HCT116 (cell line): Measurements from ENCODE around the gene IL4. TPM values are rescaled to one million over a fixed set of nuclear protein-coding genes. Genes with fewer than 3 reads are reported as not detected.

ENCODE experiments used
- ATAC-seq: fragments of 200-7000 bp; cut with Tn5 transposase; 2 replicates; pipeline ENCODE4 v1.9.1; 2020; ENCODE audit warnings: mild to moderate bottlenecking, moderate library complexity
- BruUV-seq: library from RNA; stranded (reverse); fragments of 400-500 nt; replicated peaks from 2 replicates; lab custom pipeline; 2021; lab: Mats Ljungman, UMichigan
- CTCF ChIA-PET: fragments of 300-600 bp; sonication (Branson Sonifier 250); formaldehyde crosslinking; loops from one replicate; lab custom pipeline; 2021; ENCODE audit warnings: antibody characterized with exemption; lab: Charles Lee
- POLR2A ChIA-PET: fragments of 300-600, 350-600 bp; sonication (Branson Sonifier 250); formaldehyde crosslinking; loops from one replicate; lab custom pipeline; 2021; ENCODE audit warnings: antibody characterized with exemption; lab: Charles Lee
- RAD21 ChIA-PET, 2 experiments: fragments of 300-600 bp; sonication (Branson Sonifier 250); formaldehyde crosslinking; loops; one replicate each; lab custom pipeline; 2023; ENCODE audit warnings: low total read pairs in 2 of 2; ENCODE audit not compliant: uncharacterized antibody in 2 of 2, unreplicated experiment in 2 of 2, low non-redundant PET in 1 of 2; lab: Charles Lee
- DNase-seq: peaks from one replicate; pipeline ENCODE4 v3.0.0-alpha.2; 2010; ENCODE audit warnings: low read depth, low spot score
- H2AFZ ChIP-seq: fragments of 200-600 bp; shearing (Covaris generic), sonication (generic); 2 replicates; pipeline ENCODE4 v1.6.1; 2017; ENCODE audit warnings: low read depth, mixed run types, mixed read lengths, antibody characterized with exemption, low read length; ENCODE audit not compliant: poor library complexity, severe bottlenecking
- H3K27ac ChIP-seq: 2 replicates; pipeline ENCODE4 v1.5.1; 2012; ENCODE audit warnings: low read depth, low read length
- H3K27me3 ChIP-seq: fragments of 200-600 bp; sonication (generic); 2 replicates; pipeline ENCODE4 v1.6.1; 2016; ENCODE audit warnings: mixed run types, low read length, mixed read lengths; ENCODE audit not compliant: insufficient read depth
- H3K36me3 ChIP-seq, 2 experiments: fragments of 200-500 bp in 1 of 2; fragments of 200-600 bp in 1 of 2; sonication (Bioruptor generic) in 1 of 2; sonication (generic) in 1 of 2; 2 replicates each; pipeline versions ENCODE4 v1.5.1 to v1.6.1; 2014 to 2016; ENCODE audit warnings: low read length in 2 of 2, inconsistent platforms in 1 of 2, mixed read lengths in 1 of 2, mixed run types in 1 of 2; ENCODE audit not compliant: insufficient read depth in 2 of 2, control insufficient read depth in 1 of 2
- H3K4me1 ChIP-seq, 2 experiments: fragments of 200-600 bp in 1 of 2; sonication (generic) in 1 of 2; 2 replicates each; pipeline versions ENCODE4 v1.5.1 to v1.6.1; 2012 to 2017; ENCODE audit warnings: low read length in 2 of 2, inconsistent platforms in 1 of 2, mild to moderate bottlenecking in 1 of 2, mixed read lengths in 1 of 2, mixed run types in 1 of 2, moderate library complexity in 1 of 2; ENCODE audit not compliant: insufficient read depth in 2 of 2, control insufficient read depth in 1 of 2
- H3K4me2 ChIP-seq: fragments of 200-600 bp; sonication (generic); 2 replicates; pipeline ENCODE4 v1.6.1; 2017; ENCODE audit warnings: mixed run types, low read length, mixed read lengths
- H3K4me3 ChIP-seq, 2 experiments: fragments of 200-600 bp in 1 of 2; sonication (generic) in 1 of 2; replicated peaks in 1 of 2; 2 replicates each; pipeline ENCODE4 v1.5.1; 2011 to 2016; ENCODE audit warnings: low read length in 2 of 2, control low read depth in 1 of 2, low read depth in 1 of 2, mild to moderate bottlenecking in 1 of 2, mixed read lengths in 1 of 2, mixed run types in 1 of 2
- H3K79me2 ChIP-seq: fragments of 200-600 bp; sonication (generic); 2 replicates; pipeline ENCODE4 v1.6.1; 2017; ENCODE audit warnings: mild to moderate bottlenecking, mixed run types, low read length, moderate library complexity, mixed read lengths; ENCODE audit not compliant: insufficient read depth
- H3K9ac ChIP-seq: fragments of 200-600 bp; sonication (generic); 2 replicates; pipeline ENCODE4 v1.6.1; 2016; ENCODE audit warnings: low read length, mixed read lengths
- H3K9me2 ChIP-seq: fragments of 200-600 bp; sonication (generic), shearing (Covaris generic); 2 replicates; pipeline ENCODE4 v1.6.1; 2017; ENCODE audit warnings: mixed run types, mild to moderate bottlenecking, moderate library complexity; ENCODE audit not compliant: insufficient read depth
- H3K9me3 ChIP-seq, 2 experiments: fragments of 200-500 bp in 1 of 2; fragments of 200-600 bp in 1 of 2; sonication (Bioruptor generic) in 1 of 2; sonication (generic) in 1 of 2; 2 replicates each; pipeline ENCODE4 v1.6.1; 2014 to 2017; ENCODE audit warnings: low read length in 2 of 2, mixed read lengths in 2 of 2, inconsistent platforms in 1 of 2, low read depth in 1 of 2, mild to moderate bottlenecking in 1 of 2, mixed run types in 1 of 2, moderate library complexity in 1 of 2; ENCODE audit not compliant: control insufficient read depth in 1 of 2, insufficient read depth in 1 of 2
- H4K20me1 ChIP-seq: fragments of 200-600 bp; sonication (generic), shearing (Covaris generic); 2 replicates; pipeline ENCODE4 v1.6.1; 2017; ENCODE audit warnings: mixed run types, mild to moderate bottlenecking, moderate library complexity; ENCODE audit not compliant: insufficient read depth
- CBX3 ChIP-seq: IDR thresholded peaks from 2 replicates; pipeline ENCODE4 v1.6.1; 2012; ENCODE audit warnings: low read depth
- JUND ChIP-seq: IDR thresholded peaks from 2 replicates; pipeline ENCODE4 v1.6.1; 2012
- POLR2A ChIP-seq: IDR thresholded peaks from 2 replicates; pipeline ENCODE4 v1.7.0; 2011; ENCODE audit warnings: borderline replicate concordance; ENCODE audit not compliant: insufficient read depth, insufficient read length; ENCODE audit errors: extremely low read depth
- POLR2AphosphoS5 ChIP-seq: IDR thresholded peaks from 2 replicates; pipeline ENCODE4 v1.6.1; 2011; ENCODE audit warnings: mild to moderate bottlenecking, low read depth, low read length, moderate library complexity
- SIN3A ChIP-seq: IDR thresholded peaks from 2 replicates; pipeline ENCODE4 v1.6.1; 2012; ENCODE audit warnings: low read depth
- SP1 ChIP-seq: IDR thresholded peaks from 2 replicates; pipeline ENCODE4 v1.6.1; 2012; ENCODE audit warnings: low read depth
- ZFX ChIP-seq: fragments of 450-650 bp; IDR thresholded peaks from 2 replicates; pipeline ENCODE4 v1.6.1; 2017
- intact Hi-C: fragments of 100-400 bp; cut with micrococcal nuclease; formaldehyde crosslinking; loops from 2 replicates; pipeline ENCODE4 v1.10.0; 2022
- total RNA-seq: library from RNA; stranded (reverse); gene quantifications from one replicate; pipeline ENCODE4 v1.2.1, GENCODE V29; 2021; ENCODE audit not compliant: unreplicated experiment
- TF ChIP-seq, protein P1 (sequence below): IDR thresholded peaks from 2 replicates; pipeline ENCODE4 v1.6.1; 2012; ENCODE audit warnings: low read depth

IL4 gene
- total RNA-seq, 1 experiment from 2014 or later, result not detected

DNA sequence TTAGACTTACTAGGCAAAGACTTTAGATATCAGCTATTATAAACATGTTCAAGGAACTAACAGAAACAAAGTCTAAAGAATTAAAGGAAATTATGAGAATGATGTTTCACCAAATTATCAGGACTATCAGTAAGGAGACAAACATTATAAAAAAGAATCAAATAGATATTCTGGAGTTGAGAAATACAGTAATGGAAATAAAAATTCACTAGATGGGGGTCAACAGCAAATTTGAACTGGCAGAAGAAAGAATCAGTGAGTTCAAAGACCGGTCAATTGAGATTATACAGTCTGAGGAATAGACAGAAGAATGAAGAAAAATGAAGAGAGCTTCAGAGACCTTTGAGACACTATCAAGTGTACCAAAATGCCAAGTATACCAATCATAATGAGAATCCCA lies 25.4 kb upstream of the IL4 start:
- no peaks in the 10 kb centered on the region for H3K79me2 ChIP-seq
- H3K27ac ChIP-seq, result no peak overlapping the region
- BruUV-seq, result no TSS peak
- intact Hi-C loops, result no loop called here
- H3K9me3 ChIP-seq, result 0 out of 4 replicates have a peak, but pooled peaks cover 0 to 4% of the 10 kb centered on the region in 2 experiments
- peaks cover under 1% of the 10 kb centered on the region in 2 experiments; a peak in 3 of 4 replicates for H3K36me3 ChIP-seq
- no peak overlapping the region for H2AFZ ChIP-seq
- H3K9me2 ChIP-seq, result no peaks in the 10 kb centered on the region
- POLR2A ChIA-PET, result no interaction called here
- no peaks in the 10 kb centered on the region for H4K20me1 ChIP-seq
- H3K9ac ChIP-seq, result no peak overlapping the region
- no peak overlapping the region for H3K4me3 ChIP-seq
- no peak for ATAC-seq
- no peak for DNase-seq
- H3K4me1 ChIP-seq, result no peaks in the 10 kb centered on the region
- H3K4me2 ChIP-seq, result no peak overlapping the region
- RAD21 ChIA-PET, result no interaction called here
- H3K27me3 ChIP-seq, result no peaks in the 10 kb centered on the region
- CTCF ChIA-PET, result no interaction called here
- TF ChIP-seq ZFX (no peak), CBX3 (no peak), SP1 (no peak), JUND (no peak), POLR2A (no peak)
- TF ChIP-seq, protein P1, sequence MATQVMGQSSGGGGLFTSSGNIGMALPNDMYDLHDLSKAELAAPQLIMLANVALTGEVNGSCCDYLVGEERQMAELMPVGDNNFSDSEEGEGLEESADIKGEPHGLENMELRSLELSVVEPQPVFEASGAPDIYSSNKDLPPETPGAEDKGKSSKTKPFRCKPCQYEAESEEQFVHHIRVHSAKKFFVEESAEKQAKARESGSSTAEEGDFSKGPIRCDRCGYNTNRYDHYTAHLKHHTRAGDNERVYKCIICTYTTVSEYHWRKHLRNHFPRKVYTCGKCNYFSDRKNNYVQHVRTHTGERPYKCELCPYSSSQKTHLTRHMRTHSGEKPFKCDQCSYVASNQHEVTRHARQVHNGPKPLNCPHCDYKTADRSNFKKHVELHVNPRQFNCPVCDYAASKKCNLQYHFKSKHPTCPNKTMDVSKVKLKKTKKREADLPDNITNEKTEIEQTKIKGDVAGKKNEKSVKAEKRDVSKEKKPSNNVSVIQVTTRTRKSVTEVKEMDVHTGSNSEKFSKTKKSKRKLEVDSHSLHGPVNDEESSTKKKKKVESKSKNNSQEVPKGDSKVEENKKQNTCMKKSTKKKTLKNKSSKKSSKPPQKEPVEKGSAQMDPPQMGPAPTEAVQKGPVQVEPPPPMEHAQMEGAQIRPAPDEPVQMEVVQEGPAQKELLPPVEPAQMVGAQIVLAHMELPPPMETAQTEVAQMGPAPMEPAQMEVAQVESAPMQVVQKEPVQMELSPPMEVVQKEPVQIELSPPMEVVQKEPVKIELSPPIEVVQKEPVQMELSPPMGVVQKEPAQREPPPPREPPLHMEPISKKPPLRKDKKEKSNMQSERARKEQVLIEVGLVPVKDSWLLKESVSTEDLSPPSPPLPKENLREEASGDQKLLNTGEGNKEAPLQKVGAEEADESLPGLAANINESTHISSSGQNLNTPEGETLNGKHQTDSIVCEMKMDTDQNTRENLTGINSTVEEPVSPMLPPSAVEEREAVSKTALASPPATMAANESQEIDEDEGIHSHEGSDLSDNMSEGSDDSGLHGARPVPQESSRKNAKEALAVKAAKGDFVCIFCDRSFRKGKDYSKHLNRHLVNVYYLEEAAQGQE, result no peak

DNA sequence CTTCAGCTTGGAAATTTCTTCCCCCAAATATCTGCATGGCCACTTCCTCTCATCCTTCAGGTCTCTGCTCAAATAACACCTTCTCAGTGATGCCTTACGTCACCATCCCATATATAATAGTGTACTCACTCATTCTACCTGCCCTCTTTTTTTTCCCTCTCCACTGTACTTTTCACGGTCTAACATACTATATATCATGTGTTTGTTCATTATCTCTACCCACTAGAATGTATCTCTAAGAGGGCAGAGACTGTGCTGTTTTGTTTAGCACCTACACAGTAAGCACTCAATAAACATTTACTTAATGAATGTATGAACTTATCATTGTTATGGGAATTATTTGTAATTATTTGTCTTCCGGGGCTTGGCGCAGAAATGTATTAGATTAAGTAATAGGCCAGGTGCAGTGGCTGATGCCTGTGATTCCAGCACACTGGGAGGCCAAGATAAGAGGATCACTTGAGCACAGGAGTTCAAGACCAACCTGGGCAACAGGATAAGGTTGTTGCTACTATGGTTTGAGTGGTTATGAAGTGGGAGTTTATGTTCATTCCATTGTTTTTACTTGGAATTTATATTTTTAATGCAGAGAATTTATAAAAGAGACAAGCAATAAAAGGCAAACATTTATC lies 21.8 kb upstream of the IL4 start:
- no peaks in the 10 kb centered on the region for H3K27me3 ChIP-seq
- ATAC-seq, result no peak
- H3K9me3 ChIP-seq, result 0 out of 4 replicates have a peak, but pooled peaks cover 0 to 4% of the 10 kb centered on the region in 2 experiments
- intact Hi-C loops, result no loop called here
- no peaks in the 10 kb centered on the region for H4K20me1 ChIP-seq
- no peak overlapping the region for H2AFZ ChIP-seq
- H3K9me2 ChIP-seq, result no peaks in the 10 kb centered on the region
- no peak overlapping the region for H3K9ac ChIP-seq
- CTCF ChIA-PET, result no interaction called here
- H3K4me2 ChIP-seq, result no peak overlapping the region
- no peaks in the 10 kb centered on the region for H3K79me2 ChIP-seq
- BruUV-seq, result no TSS peak
- DNase-seq, result no peak
- H3K36me3 ChIP-seq, result no peaks in the 10 kb centered on the region
- H3K27ac ChIP-seq, result no peak overlapping the region
- POLR2A ChIA-PET, result no interaction called here
- RAD21 ChIA-PET, result no interaction called here
- H3K4me1 ChIP-seq, result no peaks in the 10 kb centered on the region
- no peak overlapping the region for H3K4me3 ChIP-seq
- TF ChIP-seq POLR2AphosphoS5, result no peak
- TF ChIP-seq SIN3A, result no peak
- TF ChIP-seq, protein P1, result no peak
